HG03457 (cell line): ENCODE measurements around the gene DPY19L1.
A peak's percentile ranks its signal among the peaks of the same experiment; 100 is the strongest.
"Not testable (repeated sequence)": the region's sequence is repeated elsewhere in the genome, so short reads cannot be mapped to it uniquely, and the experiment has no call there.

ENCODE experiments used
- ATAC-seq: cut with Tn5 transposase; IDR thresholded peaks from one replicate; pipeline ENCODE4 v1.9.1; 2021; ENCODE audit warnings: moderate number of reproducible peaks; ENCODE audit not compliant: unreplicated experiment

DPY19L1 gene

DNA sequence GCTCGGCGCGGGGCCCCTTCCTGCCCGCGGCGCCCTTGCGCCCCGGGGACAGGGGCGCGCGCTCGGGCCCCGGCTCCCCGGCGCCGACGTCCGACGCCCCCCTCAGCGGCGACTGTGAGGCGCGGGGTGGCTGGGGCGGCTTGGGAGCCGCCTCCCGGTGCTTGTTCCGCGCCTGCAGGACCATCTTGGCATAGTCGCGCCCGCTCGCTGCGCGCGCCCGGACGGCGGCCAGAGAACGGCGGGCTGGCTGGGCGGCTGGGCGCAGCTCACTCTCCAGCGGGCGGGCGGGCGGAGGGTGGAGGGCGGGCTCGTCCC, at the start of gene DPY19L1:
DPY19L1 (minus strand) TSS at position 275 of the 315 bp plus-strand sequence; CDS start at position 184, 91 bp downstream.
- ATAC-seq: peak; percentile 18

DNA sequence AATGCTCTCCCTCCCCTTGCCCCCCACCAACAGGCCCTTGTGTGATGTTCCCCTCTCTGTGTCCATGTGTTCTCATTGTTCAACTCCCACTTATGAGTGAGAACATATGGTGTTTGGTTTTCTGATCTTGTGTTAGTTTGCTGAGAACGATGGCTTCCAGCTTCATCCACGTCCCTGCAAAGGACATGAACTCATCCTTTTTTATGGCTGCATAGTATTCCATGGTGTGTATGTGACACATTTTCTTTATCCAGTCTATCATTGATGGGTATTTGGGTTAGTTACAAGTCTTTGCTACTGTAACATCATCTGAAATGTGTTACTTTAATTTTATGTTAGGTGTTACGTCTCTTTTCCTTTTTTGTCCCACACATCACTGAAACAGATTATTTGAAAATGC, 42.2 kb upstream of the DPY19L1 start:
- ATAC-seq: not testable (repeated sequence)

DNA sequence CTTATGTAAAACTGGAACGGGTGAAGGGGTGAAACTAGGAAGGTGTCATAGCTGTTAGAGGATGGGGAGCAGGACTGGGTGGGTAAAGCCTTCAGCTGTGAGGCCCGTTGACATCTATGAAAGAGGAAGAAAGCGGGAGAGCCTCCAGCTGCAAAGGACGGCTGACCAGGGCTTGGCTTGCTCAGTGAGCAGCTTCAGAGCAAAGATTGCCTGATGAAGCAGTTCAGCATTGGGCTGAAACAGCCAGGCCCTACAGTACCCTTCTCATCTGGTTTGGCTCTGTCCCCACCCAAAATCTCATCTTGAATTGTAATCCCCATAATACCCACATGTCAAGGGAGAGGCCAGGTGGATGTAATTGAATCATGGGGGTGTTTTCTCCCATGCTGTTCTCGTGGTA, 36.7 kb upstream of the DPY19L1 start:
- ATAC-seq: not testable (repeated sequence)

DNA sequence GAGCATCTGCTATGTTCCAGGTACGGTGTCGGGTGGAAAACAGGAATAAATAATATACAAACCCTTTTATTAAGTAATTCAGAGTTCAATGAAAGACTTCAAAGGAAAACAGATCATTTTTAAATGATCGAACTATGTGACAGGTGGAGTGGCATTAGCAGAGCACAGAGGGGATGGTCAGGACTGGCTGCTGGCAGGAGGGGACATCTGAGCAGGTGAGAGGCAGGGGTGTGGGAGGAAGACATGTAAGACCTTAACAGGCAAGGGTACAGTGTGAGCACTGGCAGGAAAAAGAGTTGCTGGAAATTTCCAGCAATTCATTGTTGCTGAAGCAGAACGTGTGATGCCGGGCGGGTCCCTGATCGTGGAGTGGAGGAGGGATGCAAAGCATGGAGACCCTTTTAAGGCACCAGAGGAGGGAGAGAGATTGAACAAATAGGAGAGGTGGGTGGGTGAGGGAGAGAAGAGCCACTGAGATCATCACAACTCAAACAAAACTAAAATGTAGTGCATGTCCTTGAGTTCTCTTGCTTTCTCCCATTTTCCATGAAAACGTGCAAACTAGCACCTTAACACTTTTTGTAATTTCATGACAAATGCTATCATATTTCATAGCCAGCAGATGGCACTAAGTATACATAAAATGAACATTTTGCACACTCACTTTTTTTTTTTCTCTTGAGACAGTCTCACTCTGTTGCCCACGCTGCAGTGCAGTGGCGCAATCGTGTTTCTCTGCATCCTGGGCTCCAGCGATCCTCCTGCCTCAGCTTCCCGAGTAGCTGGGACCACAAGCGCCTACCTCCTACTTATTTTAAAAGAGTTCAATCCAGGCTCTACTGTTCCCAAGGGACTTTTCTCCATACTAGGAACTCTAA, 35.9 kb upstream of the DPY19L1 start:
- not testable (repeated sequence) for ATAC-seq

DNA sequence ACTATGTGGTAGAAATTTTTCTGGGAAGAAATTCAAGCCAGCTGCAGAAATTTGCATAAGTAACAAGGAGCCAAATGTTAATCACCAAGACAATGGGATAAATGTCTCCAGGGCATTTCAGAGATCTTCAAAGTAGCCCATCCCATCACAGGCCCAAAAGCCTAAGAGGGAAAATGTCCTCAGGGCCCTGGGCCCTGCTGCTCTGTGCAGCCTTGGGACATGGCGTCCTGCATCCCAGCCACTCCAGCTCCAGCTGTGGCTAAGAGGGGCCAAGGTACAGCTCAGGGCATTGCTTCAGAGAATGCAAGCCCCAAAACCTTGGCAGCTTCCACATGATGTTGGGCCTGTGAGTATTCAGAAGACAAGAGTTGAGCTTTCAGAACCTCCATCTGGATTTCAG, 31.8 kb upstream of the DPY19L1 start:
- not testable (repeated sequence) for ATAC-seq

DNA sequence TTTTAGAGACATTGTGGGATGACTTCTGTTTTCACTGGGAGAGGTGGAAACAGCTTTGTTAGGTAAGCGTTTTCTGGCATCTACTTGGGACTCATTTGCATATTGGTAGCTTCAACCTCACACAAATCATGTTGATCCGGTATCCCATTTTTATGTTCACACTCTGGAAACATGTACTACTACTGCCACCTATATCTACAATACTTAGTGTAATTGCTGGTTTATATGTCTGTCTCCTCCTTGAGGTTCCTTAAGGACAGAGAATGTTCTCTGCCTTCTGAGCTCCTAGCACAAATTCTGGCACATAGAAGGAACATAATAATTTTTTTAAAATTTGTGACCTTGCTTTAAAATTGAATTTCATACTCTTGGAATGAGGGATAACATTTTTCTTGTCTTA, 28.1 kb upstream of the DPY19L1 start:
- ATAC-seq: not testable (repeated sequence)

DNA sequence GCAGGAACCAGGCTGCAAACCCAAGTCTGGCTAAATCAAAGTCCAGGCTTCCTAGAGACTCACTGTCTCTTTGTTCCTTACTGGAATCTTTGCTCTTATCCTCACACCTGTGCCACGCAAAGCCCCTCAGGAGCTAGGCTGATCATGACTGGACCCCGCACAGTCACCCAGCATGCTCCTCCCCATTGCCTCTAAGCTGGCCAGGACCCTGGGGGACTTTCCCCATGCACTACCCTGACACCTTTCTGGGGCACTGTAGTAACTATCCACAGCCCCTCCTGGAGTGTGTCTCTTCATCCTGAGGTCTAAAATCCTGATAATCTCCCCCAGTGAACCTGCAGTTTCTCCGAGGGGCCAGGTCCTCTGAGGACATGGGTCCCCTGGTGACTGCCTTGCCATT, 21.3 kb upstream of the DPY19L1 start:
- not testable (repeated sequence) for ATAC-seq

DNA sequence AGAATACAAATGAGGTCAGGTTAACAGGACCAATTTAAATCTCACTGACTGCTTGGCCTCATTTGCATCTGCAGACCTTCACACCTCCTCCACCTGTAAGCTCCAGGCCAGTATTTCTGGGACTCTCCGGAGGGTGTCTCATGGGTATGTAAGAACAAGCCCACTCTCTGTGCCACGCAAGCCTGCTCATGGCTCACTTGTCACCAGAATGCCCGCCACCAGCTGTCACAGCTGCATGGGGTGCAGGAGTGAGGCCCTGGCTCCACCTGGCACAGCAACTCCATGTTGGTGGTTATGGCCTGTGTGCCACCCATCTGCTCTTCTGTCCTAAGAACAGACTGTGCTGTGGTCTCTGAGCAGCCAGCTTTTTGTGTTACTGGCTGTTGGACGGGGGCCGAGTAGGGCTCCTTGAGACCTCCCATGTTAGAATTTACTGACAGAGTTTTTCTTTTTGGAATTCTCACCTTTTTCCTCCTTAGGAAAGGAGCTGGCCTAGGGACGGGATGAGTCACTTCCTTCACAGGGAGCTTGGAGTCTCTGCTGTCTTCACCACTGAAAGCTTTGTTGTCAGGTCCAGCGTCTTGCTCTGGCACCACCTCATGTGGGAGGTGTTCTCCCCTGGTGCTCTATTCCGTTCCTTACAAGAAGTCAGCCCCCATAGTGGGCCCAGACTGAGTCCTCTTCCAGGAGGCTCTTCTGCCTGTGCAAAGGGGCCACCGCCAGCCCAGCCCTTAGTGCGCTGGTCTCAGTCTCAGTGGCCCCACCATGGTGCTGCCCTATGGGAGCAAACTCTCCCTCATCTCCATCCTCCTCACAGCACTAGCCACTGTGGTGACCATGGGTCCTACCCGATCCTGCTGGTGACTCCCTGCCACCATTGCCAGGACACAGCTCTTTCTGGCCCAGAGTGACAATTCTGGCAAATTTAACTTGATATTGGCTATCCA, 20.5 kb upstream of the DPY19L1 start:
- ATAC-seq: not testable (repeated sequence)

DNA sequence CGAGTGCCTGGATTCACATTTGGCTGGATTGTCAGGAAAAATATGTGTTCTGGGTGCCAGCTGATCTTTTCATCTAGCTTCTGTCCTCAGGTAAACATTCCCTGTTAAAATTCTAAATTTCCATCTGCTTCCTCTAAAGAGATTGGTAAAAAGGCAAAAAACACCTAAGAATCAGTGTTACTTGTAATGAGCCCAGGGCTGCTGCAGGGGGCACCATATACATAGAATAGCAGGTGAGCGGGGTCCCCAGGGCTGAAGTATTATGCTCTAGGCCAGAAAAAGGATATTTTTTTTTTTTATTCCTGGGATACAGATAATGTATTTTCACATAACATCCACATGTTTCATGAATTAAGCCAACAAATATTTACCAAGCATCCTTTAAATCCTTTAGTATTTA, 18.4 kb upstream of the DPY19L1 start:
- not testable (repeated sequence) for ATAC-seq

DNA sequence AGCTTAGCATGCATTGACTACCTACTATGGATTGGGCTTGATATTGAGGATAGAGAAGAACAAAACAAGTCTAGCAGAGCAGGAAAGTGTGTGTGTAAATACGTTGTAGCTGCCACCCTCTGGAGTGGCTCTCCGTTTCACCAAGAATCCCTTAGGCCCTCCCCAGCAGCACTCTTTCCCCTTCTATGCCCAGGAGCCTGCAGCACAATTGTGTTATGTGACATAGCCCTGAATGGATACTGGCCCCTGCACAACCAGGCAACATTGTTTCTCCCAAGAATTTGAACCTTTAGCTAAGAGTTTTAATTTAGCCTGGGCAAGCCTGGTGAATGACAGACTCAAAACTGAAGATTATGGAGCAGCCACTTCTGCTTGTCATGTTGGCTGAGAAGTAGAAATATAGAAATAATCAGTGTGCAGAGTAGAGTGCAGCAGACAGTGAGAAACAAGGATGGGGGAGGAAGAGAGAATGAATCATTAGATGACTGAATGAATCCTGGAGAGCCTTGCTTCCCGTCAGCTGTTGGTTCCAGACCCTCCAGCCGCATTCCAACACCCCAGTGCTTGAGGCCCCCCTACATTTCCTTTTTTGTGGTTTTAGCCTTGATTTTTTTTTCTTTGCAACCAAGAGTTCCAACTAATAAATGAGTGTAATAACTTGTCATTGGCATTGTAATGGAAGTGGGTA, 16.3 kb upstream of the DPY19L1 start:
- ATAC-seq: not testable (repeated sequence)

DNA sequence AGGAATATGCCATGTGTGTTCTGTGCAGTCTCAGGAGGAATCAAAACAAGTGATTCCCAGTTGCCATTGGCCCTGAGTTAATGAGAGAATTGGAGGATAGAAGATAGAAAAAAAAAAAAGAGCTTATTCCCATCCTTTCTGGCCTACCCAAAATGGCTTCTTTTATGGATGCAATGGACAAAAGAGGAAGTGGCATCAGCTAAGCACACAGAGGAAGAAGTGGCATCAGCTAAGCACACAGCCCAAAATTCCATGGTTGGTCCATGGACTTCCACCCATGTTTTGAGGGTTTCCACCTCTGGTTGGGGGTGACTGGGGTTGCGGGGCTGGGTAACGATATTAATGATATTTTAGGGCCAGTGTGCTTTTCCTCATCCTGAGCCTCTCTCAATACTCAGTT, 11.1 kb upstream of the DPY19L1 start:
- not testable (repeated sequence) for ATAC-seq

DNA sequence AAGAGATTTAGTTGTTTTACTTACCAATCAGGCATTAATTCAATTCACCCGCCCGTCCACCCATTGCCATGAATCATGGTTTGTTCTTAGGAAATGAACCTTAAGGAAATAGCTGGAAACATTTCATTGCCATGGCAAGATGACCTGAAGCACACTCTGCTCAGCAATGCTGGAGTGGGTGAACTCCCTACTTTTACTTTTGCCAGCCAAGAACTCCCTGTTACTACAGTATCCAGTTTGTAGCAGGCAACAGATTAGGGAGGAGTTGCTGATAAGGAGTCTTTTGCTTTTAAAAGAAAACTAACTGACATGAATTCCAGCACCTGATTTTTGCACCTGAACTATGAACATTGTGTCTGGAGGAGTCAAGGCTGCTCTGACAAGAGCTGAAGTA, 10.6 kb upstream of the DPY19L1 start:
- not testable (repeated sequence) for ATAC-seq

DNA sequence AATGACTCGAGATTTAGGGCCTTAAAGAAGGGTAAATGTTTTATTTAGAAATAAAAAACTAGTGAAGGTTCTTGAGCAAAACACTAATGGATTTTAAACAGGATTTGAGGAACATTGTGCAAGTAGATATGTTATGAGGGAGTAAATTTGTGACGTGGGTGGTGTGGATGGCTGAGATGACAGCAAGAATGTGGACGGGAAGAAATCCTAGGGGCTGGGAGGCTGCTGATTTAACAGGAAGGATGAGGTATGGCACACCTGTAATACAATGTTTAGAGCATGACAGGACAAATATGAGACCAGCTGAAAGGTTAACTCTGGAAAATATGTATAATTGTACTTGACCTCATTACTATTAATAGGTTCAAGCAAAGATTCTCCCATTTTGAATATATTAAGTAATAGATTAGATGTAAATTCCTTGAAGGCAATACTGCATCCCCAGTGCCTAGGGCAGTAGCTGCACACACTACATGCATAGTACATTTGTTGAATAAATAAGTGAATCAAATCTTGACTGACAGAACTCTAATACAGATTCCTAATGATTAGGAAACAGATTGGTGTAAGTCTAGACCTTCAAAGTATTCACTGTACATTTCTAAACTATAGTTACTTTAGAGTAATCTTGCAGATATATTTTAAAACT, 10.1 kb upstream of the DPY19L1 start:
- not testable (repeated sequence) for ATAC-seq

DNA sequence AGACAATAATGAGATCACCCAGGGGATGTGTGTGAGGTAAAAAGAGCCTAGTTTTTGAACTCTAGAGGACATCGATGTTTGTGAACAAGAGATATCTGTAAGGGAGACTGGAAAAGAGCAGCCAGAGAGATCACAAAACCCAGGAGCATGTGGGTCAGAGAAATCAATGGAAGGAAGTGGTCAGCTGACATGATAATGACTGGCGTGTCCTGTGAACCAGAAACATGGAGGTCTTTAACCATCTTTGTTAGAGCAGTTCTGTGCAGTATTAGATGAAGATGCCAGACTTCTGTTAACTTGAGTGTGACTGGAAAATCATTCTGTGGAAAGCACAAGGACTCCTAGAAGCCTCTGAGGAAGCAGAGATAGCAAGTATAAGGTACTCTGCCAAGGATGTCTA, 6.0 kb upstream of the DPY19L1 start:
- not testable (repeated sequence) for ATAC-seq

DNA sequence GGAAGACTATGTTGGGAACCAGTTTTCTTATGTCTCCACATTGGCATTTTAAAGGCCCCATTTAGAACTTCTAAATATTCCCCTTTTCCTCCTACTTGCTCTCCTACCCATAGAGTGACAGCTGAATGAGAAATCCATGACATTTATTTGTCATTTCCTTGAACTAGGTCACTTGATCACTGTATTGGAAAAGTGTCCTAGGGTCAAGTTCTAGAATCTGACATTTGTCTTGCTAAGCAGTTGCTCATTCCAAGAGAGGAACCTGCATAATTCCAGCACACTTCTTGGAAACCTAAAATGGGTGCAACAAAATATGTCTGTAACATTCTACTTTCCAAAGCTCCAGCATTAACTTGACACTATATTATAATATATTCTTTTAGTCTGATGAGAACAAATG, 3.6 kb upstream of the DPY19L1 start:
- ATAC-seq: no peak

DNA sequence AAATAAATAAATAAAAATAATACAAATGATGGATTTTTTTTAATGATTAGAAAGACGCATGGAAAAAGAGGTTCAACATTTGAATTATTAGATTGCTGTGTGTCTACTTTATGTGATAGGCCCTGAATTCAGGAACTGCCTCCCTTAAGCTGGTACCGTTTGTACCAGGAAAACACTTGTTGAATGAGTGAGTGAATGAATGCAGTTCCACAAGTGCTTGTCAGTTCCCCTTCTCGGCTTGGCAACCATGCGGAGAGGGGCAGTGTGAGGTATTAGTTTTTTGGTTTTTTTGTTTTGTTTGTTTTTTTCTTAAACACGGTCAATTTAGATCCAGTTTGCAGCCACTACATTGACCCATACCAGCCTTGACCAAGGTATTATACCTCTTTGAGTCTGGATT, 2.1 kb upstream of the DPY19L1 start:
- ATAC-seq: no peak

DNA sequence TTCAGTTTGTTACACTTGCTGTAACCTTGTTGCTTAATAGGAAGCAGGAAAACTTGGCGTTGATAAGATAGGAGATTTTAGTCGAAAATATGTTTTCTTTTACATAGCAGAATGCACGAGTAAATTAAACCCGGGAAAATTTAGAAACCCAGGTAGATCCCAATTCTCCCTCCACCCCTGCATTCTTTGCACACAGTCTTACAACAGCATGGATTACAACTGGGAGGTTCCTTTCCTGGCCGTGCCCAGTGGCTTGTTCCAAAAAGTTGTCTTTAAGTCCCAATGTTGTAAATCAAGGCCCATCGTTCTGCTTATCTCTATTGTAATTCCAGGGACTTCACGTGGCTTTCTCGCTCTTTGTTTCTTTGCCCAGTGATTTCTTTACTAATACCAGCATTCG, 1.1 kb upstream of the DPY19L1 start:
- ATAC-seq: no peak

DNA sequence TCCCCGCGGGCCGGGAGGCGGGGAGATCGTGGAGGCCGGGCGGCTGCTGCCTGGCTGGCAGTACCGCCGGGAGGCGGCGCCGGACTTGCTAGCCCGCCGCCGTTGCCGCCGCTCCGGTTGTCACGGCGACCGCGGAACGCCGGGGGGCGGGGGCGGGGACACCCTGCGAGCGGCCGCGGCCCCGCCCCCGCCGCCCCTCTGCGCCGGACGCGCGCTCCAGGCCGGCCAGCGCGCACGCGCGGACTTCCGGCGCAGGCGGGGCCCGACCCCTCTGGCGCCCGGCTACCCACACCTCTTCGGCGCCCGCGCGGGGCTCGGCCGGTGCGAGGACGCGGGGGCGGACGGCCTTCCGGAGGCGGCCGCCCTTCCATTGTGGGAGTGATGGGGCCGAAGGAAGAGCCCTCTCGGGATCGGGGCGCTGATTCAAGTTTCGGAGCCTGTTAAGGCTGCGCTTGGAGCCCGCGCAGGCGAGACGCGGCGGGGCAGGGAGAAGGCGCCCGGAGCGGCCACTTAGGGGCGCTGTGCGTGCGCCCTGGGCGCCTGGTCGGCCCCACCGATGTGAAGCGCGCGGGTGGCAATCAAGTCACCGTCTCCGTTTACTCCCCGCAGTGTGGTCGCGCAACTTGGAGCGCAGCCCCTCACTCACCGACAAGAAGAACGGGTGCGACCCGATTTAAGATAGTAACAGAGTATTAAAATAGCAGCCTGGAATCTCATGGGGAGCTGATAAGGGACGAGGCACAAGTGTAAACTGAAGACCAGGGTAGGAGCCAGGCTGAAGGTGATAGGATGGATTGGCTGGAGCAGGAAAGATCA, 449 bp upstream of the DPY19L1 start:
- peak; percentile 84 for ATAC-seq

DNA sequence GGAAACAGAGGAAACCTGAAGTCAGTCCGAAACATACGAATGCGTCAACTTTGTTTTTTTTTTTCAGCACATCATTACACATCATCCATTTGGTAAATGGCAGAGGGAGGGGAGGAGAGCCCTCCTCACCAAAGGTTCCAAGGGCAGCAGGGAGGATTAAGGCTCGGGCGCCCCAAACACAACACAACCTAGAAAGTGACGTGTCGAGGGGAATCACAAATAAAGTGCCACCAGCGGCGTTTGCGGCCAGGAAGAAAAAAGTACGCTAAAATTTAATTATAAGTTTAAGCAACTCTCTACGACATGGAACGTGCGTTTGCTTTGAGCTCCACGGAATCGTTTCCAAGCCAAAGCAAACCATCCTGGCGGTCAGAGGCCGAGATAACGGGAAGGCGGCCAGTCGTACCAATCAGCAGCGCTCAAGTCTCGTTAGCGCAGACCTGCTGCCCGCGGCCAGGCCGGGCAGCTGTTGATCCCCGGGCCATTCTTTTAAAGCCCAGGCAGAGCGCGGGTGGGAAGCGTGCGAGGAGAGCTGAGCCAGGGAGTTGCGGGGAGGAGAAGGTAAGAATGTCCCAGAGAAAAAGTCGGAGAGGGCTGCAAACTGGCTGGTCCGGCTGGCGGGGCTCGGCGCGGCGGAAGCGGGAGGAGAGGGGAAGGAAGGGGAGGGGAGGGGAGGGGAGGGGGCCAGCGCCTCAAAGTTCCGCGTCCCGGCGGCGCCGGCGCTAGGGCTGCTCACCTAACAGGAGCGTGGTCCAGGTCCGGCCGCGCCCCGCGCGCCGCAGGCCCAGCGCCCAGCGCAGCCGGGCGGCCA, 719 bp downstream of the DPY19L1 start:
- no peak for ATAC-seq
